GM12891 (cell line): ENCODE measurements around the gene NACC2.
"Not testable (repeated sequence)": the region's sequence is repeated elsewhere in the genome, so short reads cannot be mapped to it uniquely, and the experiment has no call there.

Experiments used
- DNase-seq: peaks from one replicate; pipeline ENCODE4 v3.0.0; 2011; ENCODE audit warnings: low spot score; ENCODE audit not compliant: insufficient read length
- FAIRE-seq: peaks from 2 replicates; lab custom pipeline; 2011; peaks lifted over from hg19 to GRCh38; lab: Jason Lieb, UNC
- PAX5 ChIP-seq: IDR thresholded peaks from 2 replicates; pipeline ENCODE4 v1.6.1; 2011; ENCODE audit warnings: low read length, moderate library complexity, mild to moderate bottlenecking; ENCODE audit not compliant: insufficient read depth, severe bottlenecking
- POLR2A ChIP-seq: IDR thresholded peaks from 2 replicates; pipeline ENCODE4 v1.6.1; 2011; ENCODE audit warnings: low read depth, low read length, control low read depth
- POLR2AphosphoS5 ChIP-seq: IDR thresholded peaks from 2 replicates; pipeline ENCODE4 v1.6.1; 2011; ENCODE audit warnings: low read depth, low read length, control low read depth
- POU2F2 ChIP-seq: IDR thresholded peaks from 2 replicates; pipeline ENCODE4 v1.6.1; 2011; ENCODE audit warnings: low read depth, mild to moderate bottlenecking, control low read depth, low read length, moderate library complexity
- SPI1 ChIP-seq: IDR thresholded peaks from 2 replicates; pipeline ENCODE4 v1.6.1; 2011; ENCODE audit warnings: low read depth, low read length, control low read depth
- TAF1 ChIP-seq: IDR thresholded peaks from 2 replicates; pipeline ENCODE4 v1.6.1; 2011; ENCODE audit warnings: low read depth, low read length, control low read depth

Gene NACC2

GRCh38 chr9:136103651-136104487 is 8.8 kb upstream of the NACC2 start:
- TF ChIP-seq SPI1 (no peak), POLR2AphosphoS5 (no peak), TAF1 (no peak), POU2F2 (no peak), POLR2A (no peak), PAX5 (no peak)
- no peak for FAIRE-seq
- DNase-seq = no peak

- not testable (repeated sequence) for FAIRE-seq, DNase-seq
These were observed 6.6 kb upstream of the NACC2 start for GRCh38 chr9:136101615-136102074.

GRCh38 chr9:136100700-136101614 is 5.9 kb upstream of the NACC2 start:
- FAIRE-seq = no peak

GRCh38 chr9:136099542-136099941 is 4.5 kb upstream of the NACC2 start:
- no peak for DNase-seq
- TF ChIP-seq POLR2A = no peak
- TF ChIP-seq PAX5 = no peak
- TF ChIP-seq SPI1 = no peak
- TF ChIP-seq POLR2AphosphoS5 = no peak
- TF ChIP-seq TAF1 = no peak
- TF ChIP-seq POU2F2 = no peak
- FAIRE-seq = no peak

More at GRCh38 chr9:136100700-136101614, 5.9 kb upstream of the NACC2 start:
- TF ChIP-seq POU2F2 (no peak), SPI1 (no peak), POLR2A (no peak), POLR2AphosphoS5 (no peak), PAX5 (no peak), TAF1 (no peak)
- DNase-seq = no peak

- DNase-seq = no peak
- no peak for FAIRE-seq
- TF ChIP-seq POU2F2 (no peak), POLR2AphosphoS5 (no peak), TAF1 (no peak), PAX5 (no peak), POLR2A (no peak), SPI1 (no peak)
These were observed 3.8 kb upstream of the NACC2 start for GRCh38 chr9:136098844-136099243.

GRCh38 chr9:136098210-136098609 is 3.1 kb upstream of the NACC2 start:
- TF ChIP-seq PAX5 (no peak), TAF1 (no peak), POU2F2 (no peak), SPI1 (no peak), POLR2A (no peak), POLR2AphosphoS5 (no peak)
- DNase-seq = no peak
- no peak for FAIRE-seq

GRCh38 chr9:136096505-136097001 is 1.5 kb upstream of the NACC2 start:
- TF ChIP-seq SPI1 = no peak
- TF ChIP-seq TAF1 = no peak
- no peak for TF ChIP-seq POLR2AphosphoS5
- no peak for TF ChIP-seq POU2F2
- TF ChIP-seq PAX5 = no peak
- TF ChIP-seq POLR2A = no peak
- FAIRE-seq (no peak), DNase-seq (no peak)

- FAIRE-seq (no peak), DNase-seq (no peak)
- TF ChIP-seq POLR2A = no peak
- no peak for TF ChIP-seq POLR2AphosphoS5
- TF ChIP-seq SPI1 = no peak
- no peak for TF ChIP-seq TAF1
- no peak for TF ChIP-seq POU2F2
- TF ChIP-seq PAX5 = no peak
These were observed 851 bp downstream of the NACC2 start for GRCh38 chr9:136093995-136094881.
